ENCODE measurements around the gene ATP6V0D1.

ATP6V0D1 gene

GRCh38 chr16:67444259-67445125 is 36.5 kb downstream of the ATP6V0D1 start:
- no peak for DNase-seq

GRCh38 chr16:67443265-67443664 is 37.7 kb downstream of the ATP6V0D1 start:
- DNase-seq = no peak

- DNase-seq = no peak
Observed at GRCh38 chr16:67442581-67443255, 38.2 kb downstream of the ATP6V0D1 start.

DNA sequence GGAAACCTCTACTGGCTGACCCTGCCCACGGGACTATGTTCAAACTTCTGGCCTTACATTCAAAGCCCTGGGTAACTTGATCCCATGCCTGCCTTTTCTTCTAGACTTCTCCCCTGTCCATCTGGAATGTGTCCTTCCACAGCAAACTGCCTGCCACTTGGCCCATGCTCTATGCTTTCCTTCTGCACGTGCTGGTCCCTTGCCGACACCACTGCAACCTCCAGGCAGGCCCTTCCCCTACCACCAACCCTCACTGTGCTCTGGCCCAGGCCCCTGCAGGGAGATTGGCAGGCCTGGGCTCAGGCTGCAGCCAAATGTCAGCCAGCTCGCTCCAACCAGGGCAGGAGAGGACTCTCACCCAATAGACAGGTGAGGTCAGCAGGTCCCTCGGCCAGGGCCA is 39.0 kb downstream of the ATP6V0D1 start:
- DNase-seq = no peak

- DNase-seq = no peak
Observed at GRCh38 chr16:67441271-67441753, 39.6 kb downstream of the ATP6V0D1 start.

- DNase-seq = no peak
Observed at GRCh38 chr16:67438824-67439393, 42.0 kb downstream of the ATP6V0D1 start.

- no peak for DNase-seq
Observed at GRCh38 chr16:67438098-67438791, 42.7 kb downstream of the ATP6V0D1 start.

GRCh38 chr16:67437513-67437912 is 43.4 kb downstream of the ATP6V0D1 start:
- no peak for DNase-seq

DNA sequence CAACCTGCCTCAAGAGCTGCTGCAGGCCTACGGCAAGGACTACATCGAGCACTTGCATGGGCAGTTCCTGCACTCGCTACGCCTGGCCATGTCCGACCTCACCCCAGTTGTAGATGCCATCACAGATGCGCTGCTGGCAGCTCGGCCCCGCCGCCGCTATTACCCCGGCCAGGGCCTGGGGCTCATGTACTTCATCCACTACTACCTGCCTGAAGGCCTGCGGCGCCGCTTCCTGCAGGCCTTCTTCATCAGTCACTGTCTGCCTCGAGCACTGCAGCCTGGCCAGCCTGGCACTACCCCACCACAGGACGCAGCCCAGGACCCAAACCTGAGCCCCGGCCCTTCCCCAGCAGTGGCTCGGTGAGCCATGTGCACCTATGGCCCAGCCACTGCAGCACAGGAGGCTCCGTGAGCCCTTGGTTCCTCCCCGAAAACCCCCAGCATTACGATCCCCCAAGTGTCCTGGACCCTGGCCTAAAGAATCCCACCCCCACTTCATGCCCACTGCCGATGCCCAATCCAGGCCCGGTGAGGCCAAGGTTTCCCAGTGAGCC is 44.2 kb downstream of the ATP6V0D1 start:
- no peak for DNase-seq

DNA sequence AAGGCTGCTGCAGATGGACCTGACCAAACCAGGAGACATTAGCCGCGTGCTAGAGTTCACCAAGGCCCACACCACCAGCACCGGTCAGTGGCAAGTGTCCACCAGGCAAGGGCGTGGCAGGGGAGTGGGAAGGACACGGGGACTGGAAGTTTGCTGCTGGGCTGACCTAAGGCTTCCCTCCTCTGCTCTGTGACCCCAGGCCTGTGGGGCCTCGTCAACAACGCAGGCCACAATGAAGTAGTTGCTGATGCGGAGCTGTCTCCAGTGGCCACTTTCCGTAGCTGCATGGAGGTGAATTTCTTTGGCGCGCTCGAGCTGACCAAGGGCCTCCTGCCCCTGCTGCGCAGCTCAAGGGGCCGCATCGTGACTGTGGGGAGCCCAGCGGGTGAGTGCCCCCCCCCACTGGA is 45.2 kb downstream of the ATP6V0D1 start:
- DNase-seq = no peak

- DNase-seq = no peak
Observed at GRCh38 chr16:67433131-67433719, 47.7 kb downstream of the ATP6V0D1 start.

GRCh38 chr16:67432506-67432890 is 48.5 kb downstream of the ATP6V0D1 start:
- DNase-seq = no peak

GRCh38 chr16:67431775-67432505 is 49.0 kb downstream of the ATP6V0D1 start:
- no peak for DNase-seq

DNA sequence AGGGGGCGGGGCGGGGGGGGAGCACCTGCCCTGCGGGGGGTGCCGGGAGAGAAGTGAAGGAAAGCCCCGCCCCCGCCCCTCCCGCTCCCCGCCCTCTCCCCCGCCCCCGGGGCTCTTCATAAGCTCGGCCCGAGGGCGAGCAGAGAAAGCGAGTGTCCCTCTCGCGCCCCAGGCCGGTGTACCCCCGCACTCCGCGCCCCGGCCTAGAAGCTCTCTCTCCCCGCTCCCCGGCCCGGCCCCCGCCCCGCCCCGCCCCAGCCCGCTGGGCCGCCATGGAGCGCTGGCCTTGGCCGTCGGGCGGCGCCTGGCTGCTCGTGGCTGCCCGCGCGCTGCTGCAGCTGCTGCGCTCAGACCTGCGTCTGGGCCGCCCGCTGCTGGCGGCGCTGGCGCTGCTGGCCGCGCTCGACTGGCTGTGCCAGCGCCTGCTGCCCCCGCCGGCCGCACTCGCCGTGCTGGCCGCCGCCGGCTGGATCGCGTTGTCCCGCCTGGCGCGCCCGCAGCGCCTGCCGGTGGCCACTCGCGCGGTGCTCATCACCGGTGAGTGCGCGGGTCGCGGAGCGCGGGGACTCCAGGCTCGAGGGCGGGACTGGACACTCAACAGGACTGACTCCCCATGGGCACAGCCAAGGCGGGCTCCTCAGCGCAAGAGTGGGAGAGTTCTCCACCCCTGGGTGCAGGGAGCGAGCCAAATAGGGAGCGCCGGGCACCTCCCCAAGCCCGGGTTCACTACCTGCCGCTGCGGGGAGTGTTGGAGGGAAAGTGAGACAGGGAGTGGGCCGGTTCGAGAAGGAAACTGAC is 49.8 kb downstream of the ATP6V0D1 start, which contains the start of gene HSD11B2:
HSD11B2 (plus strand) TSS at position 145 of the 798 bp plus-strand sequence; CDS start at position 273, 128 bp downstream.
- DNase-seq = peak in 1 of 5 donors; percentile 9

DNA sequence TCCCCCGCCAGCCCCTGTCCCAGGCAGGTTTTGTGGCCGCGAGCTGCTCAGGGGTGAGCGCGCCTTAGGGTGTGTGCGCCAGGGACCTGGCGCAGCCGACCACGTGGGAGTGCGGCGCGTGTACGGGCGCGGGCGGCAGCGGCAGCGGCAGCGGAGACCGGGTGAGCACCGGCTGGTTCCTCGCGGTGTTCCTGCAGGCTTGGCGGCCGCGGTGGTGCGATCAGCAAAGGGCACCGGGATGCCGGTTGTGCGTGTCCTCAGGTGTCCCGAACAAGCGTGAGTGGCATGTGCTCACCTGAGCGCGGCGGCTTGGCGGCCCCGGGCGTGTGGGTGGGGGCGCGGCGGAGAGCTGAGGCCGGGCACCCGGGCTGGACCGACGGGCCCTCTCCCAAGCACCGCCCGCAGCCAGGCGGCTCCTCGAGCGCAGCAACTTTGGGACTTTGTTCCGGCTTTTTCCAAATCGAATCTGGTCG is 50.4 kb downstream of the ATP6V0D1 start:
- peak in 1 of 5 donors; percentile 4 for DNase-seq

GRCh38 chr16:67429799-67430503 is 51.0 kb downstream of the ATP6V0D1 start:
- DNase-seq = no peak

- DNase-seq = no peak
Observed at GRCh38 chr16:67429053-67429798, 51.7 kb downstream of the ATP6V0D1 start.

DNA sequence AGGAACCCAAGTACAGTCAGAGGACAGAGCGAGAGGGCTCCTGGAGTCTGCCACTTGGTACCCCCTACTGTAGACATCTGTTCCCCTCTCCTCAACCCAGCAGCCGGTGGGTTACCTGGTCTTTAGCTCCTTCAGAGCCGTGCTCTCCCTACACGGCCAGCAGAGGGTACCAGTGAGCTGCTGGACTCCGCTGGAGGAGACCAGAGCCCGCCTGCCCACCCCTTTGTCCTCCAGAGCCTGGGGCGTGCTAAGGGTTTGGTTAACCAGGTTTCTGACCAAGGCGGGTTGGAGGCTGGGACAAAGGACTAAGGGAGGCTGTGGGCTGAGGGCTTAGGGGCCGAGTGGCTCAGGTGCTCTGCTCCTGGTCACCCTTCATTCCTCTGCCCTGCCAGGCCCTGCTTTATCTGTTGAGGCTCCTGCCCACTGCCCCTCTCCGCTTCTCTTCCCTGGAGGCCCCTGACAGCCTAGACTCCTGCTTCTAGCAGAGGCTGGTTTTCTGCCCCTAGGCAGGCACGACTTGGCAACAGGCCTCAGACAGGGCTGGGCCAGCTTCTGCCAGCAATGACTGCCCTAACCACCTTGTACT is 52.7 kb downstream of the ATP6V0D1 start:
- DNase-seq = peak in 4 of 5 donors; percentile 28 to 46 (median 30)
